ENCODE data around the gene CDH12.
"Not testable (repeated sequence)": the region's sequence is repeated elsewhere in the genome, so short reads cannot be mapped to it uniquely, and the experiment has no call there.

CDH12 gene

GRCh38 chr5:22625451-22625850 lies 227.7 kb downstream of the CDH12 start:
- no peak for TF ChIP-seq CTCF (IDR thresholded peaks at IDR 0.05; ENCODE audit: extremely low read depth, insufficient read depth, missing control alignments)
- DNase-seq (ENCODE audit: low spot score) = no peak
- in situ Hi-C loops (cut with MboI; ENCODE audit: low pct_unique_long_range_greater_than_20kb, low sequenced_read_pairs, unreplicated experiment) = no loop called here

GRCh38 chr5:22621084-22621483 lies 232.1 kb downstream of the CDH12 start:
- no peak for TF ChIP-seq CTCF (IDR thresholded peaks at IDR 0.05; ENCODE audit: extremely low read depth, insufficient read depth, missing control alignments)
- in situ Hi-C loops (cut with MboI; ENCODE audit: low pct_unique_long_range_greater_than_20kb, low sequenced_read_pairs, unreplicated experiment) = no loop called here
- no peak for DNase-seq (ENCODE audit: low spot score)

GRCh38 chr5:22615964-22616363 lies 237.2 kb downstream of the CDH12 start:
- no peak for DNase-seq (ENCODE audit: low spot score)
- no peak for TF ChIP-seq CTCF (IDR thresholded peaks at IDR 0.05; ENCODE audit: extremely low read depth, insufficient read depth, missing control alignments)
- in situ Hi-C loops (cut with MboI; ENCODE audit: low pct_unique_long_range_greater_than_20kb, low sequenced_read_pairs, unreplicated experiment) = no loop called here

- in situ Hi-C loops (cut with MboI; ENCODE audit: low pct_unique_long_range_greater_than_20kb, low sequenced_read_pairs, unreplicated experiment) = no loop called here
- no peak for TF ChIP-seq CTCF (IDR thresholded peaks at IDR 0.05; ENCODE audit: extremely low read depth, insufficient read depth, missing control alignments)
- DNase-seq (ENCODE audit: low spot score) = no peak
These were observed 238.6 kb downstream of the CDH12 start for GRCh38 chr5:22614486-22615094.

GRCh38 chr5:22612928-22613327 lies 240.2 kb downstream of the CDH12 start:
- in situ Hi-C loops (cut with MboI; ENCODE audit: low pct_unique_long_range_greater_than_20kb, low sequenced_read_pairs, unreplicated experiment) = no loop called here
- no peak for TF ChIP-seq CTCF (IDR thresholded peaks at IDR 0.05; ENCODE audit: extremely low read depth, insufficient read depth, missing control alignments)
- DNase-seq (ENCODE audit: low spot score) = no peak

GRCh38 chr5:22611327-22611726 lies 241.8 kb downstream of the CDH12 start:
- TF ChIP-seq CTCF (IDR thresholded peaks at IDR 0.05; ENCODE audit: extremely low read depth, insufficient read depth, missing control alignments) = no peak
- in situ Hi-C loops (cut with MboI; ENCODE audit: low pct_unique_long_range_greater_than_20kb, low sequenced_read_pairs, unreplicated experiment) = no loop called here
- DNase-seq (ENCODE audit: low spot score) = no peak

- DNase-seq (ENCODE audit: low spot score); in situ Hi-C loops (cut with MboI; ENCODE audit: low pct_unique_long_range_greater_than_20kb, low sequenced_read_pairs, unreplicated experiment): not testable (repeated sequence)
These were observed 245.6 kb downstream of the CDH12 start for GRCh38 chr5:22607498-22607897.
